Vagina (tissue), 2 donors: Measurements from ENCODE around the gene PDZD4.

ENCODE experiments used
- POLR2A ChIP-seq, 2 donors: fragments of 450-650 bp; IDR thresholded peaks; one replicate each; pipeline ENCODE4 v1.6.1; 2017; ENCODE audit warnings: antibody characterized with exemption in 2 of 2, mild to moderate bottlenecking in 2 of 2, moderate library complexity in 2 of 2
- TF ChIP-seq, protein P1 (sequence below), 3 experiments: fragments of 450-650 bp in 2 of 3; fragments of 200-600 bp in 1 of 3; sonication (generic) in 1 of 3; IDR thresholded peaks; one replicate each; pipeline ENCODE4 v1.5.1; 2017 to 2019; ENCODE audit warnings: antibody characterized with exemption in 3 of 3, mild to moderate bottlenecking in 2 of 3, moderate library complexity in 2 of 3

DNA sequence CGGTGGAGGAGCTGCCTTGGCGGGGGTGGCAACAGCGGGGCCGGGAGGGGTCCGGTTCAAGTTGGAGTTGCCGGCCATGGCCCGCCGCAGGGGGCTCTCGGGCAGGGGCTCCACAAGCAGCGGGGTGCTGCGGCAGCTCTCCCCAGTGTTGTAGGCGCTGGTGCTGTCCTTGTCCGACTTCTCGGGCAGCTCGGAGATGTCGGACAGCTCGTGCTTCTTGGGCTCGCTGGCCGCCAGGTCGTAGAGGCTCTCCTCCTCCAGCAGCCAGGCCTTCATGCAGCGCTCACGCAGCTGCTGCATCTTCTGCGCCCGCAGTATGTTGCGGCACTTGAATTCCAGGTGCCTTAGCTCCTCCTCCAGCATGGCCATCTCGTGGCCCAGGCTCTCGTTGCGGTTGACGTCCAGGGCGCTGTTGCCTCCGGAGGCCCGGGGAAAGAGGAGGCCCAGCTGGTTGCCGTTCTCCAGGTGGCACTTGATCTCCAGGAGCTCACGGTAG is 26.2 kb downstream of the PDZD4 start:
- TF ChIP-seq, protein P1, sequence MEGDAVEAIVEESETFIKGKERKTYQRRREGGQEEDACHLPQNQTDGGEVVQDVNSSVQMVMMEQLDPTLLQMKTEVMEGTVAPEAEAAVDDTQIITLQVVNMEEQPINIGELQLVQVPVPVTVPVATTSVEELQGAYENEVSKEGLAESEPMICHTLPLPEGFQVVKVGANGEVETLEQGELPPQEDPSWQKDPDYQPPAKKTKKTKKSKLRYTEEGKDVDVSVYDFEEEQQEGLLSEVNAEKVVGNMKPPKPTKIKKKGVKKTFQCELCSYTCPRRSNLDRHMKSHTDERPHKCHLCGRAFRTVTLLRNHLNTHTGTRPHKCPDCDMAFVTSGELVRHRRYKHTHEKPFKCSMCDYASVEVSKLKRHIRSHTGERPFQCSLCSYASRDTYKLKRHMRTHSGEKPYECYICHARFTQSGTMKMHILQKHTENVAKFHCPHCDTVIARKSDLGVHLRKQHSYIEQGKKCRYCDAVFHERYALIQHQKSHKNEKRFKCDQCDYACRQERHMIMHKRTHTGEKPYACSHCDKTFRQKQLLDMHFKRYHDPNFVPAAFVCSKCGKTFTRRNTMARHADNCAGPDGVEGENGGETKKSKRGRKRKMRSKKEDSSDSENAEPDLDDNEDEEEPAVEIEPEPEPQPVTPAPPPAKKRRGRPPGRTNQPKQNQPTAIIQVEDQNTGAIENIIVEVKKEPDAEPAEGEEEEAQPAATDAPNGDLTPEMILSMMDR (IDR thresholded peaks at IDR 0.05): no peak
- TF ChIP-seq POLR2A (IDR thresholded peaks at IDR 0.05): no peak
